PFSK-1 (cell line): Measurements from ENCODE around the gene PCP4.

Source experiments
- FOXP2 ChIP-seq: optimal IDR thresholded peaks from 2 replicates; pipeline ENCODE3; 2011; ENCODE audit warnings: borderline replicate concordance, control low read depth, inconsistent platforms; ENCODE audit not compliant: insufficient read depth; ENCODE audit errors: extremely low read length, extremely low read depth
- POLR2AphosphoS5 ChIP-seq: IDR thresholded peaks from 2 replicates; pipeline ENCODE4 v1.6.1; 2012; ENCODE audit warnings: low read depth, mild to moderate bottlenecking, control low read depth, low read length, moderate library complexity
- SIN3A ChIP-seq: IDR thresholded peaks from 2 replicates; pipeline ENCODE4 v1.6.1; 2012; ENCODE audit warnings: mild to moderate bottlenecking, low read length, moderate library complexity, borderline replicate concordance; ENCODE audit not compliant: insufficient read depth
- TAF1 ChIP-seq: IDR thresholded peaks from 2 replicates; pipeline ENCODE4 v1.6.1; 2012; ENCODE audit warnings: low read length, control low read depth, borderline replicate concordance; ENCODE audit not compliant: insufficient read depth
- TF ChIP-seq, protein P1 (sequence below), 2 experiments: IDR thresholded peaks; 2 replicates each; pipeline versions ENCODE4 v1.6.1 to v1.8.0; 2011 to 2012; ENCODE audit warnings: low read depth in 2 of 2, low read length in 2 of 2, control low read depth in 1 of 2, inconsistent platforms in 1 of 2, mild to moderate bottlenecking in 1 of 2, moderate library complexity in 1 of 2; ENCODE audit not compliant: insufficient read depth in 1 of 2

Gene PCP4

DNA sequence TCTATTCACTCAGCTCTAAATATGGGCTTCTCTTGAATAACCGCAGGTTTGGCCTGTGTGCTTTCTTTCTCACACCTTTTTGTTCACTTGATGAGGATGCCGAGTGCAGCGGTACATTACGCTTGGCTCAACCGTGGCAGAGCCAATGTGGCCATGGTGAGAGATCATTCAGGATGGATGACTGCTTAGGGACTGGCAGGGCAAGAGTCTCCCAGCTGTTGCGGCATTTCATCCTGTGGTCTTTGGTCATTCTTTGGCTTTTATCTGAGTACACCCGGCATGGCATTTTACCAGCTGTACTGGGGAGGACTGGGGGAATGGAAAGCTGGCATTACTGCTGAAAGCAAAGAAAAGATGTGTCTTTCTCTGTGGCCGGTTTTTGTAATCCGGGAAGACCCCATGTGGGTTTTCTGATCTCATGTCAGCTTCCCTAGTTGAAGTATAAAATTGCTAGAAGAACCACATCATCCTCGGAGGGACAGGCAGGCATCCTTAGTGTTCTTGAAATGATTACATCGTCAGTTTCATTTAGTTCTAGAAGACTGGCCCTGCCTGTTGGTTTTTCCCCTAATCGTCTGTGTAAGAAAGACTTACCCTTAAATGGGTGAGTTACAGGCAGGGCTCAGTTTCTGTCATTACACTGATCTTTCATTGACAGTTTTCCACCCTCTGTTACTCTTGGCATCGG, 15.1 kb downstream of the PCP4 start:
- TF ChIP-seq TAF1 (no peak), POLR2AphosphoS5 (no peak), FOXP2 (no peak), SIN3A (no peak)
- TF ChIP-seq, protein P1, sequence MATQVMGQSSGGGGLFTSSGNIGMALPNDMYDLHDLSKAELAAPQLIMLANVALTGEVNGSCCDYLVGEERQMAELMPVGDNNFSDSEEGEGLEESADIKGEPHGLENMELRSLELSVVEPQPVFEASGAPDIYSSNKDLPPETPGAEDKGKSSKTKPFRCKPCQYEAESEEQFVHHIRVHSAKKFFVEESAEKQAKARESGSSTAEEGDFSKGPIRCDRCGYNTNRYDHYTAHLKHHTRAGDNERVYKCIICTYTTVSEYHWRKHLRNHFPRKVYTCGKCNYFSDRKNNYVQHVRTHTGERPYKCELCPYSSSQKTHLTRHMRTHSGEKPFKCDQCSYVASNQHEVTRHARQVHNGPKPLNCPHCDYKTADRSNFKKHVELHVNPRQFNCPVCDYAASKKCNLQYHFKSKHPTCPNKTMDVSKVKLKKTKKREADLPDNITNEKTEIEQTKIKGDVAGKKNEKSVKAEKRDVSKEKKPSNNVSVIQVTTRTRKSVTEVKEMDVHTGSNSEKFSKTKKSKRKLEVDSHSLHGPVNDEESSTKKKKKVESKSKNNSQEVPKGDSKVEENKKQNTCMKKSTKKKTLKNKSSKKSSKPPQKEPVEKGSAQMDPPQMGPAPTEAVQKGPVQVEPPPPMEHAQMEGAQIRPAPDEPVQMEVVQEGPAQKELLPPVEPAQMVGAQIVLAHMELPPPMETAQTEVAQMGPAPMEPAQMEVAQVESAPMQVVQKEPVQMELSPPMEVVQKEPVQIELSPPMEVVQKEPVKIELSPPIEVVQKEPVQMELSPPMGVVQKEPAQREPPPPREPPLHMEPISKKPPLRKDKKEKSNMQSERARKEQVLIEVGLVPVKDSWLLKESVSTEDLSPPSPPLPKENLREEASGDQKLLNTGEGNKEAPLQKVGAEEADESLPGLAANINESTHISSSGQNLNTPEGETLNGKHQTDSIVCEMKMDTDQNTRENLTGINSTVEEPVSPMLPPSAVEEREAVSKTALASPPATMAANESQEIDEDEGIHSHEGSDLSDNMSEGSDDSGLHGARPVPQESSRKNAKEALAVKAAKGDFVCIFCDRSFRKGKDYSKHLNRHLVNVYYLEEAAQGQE (IDR thresholded peaks at IDR 0.05; ENCODE audit: insufficient read depth in 1 of 2, low read depth in 2 of 2, low read length in 2 of 2): no peak

DNA sequence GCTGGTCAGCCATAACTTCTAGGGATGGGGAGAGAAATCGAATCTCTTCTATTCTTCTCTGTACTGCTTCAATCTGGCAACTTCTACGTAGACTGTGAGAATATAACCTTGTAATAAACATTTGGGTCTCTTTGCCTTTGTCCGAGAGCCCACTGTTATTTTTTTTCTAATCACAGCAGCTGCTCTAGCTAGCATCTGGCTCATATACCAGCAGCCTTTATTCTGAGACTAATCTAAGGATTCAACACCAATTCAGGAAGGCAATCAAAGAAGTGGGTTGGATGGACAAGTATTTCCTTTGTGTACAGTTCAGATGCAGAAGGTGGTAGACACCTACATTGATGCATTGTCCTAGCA, 15.6 kb downstream of the PCP4 start:
- no peak for TF ChIP-seq POLR2AphosphoS5
- no peak for TF ChIP-seq FOXP2
- TF ChIP-seq, protein P1 (IDR thresholded peaks at IDR 0.05; ENCODE audit: insufficient read depth in 1 of 2, low read depth in 2 of 2, low read length in 2 of 2): no peak
- no peak for TF ChIP-seq SIN3A
- no peak for TF ChIP-seq TAF1

DNA sequence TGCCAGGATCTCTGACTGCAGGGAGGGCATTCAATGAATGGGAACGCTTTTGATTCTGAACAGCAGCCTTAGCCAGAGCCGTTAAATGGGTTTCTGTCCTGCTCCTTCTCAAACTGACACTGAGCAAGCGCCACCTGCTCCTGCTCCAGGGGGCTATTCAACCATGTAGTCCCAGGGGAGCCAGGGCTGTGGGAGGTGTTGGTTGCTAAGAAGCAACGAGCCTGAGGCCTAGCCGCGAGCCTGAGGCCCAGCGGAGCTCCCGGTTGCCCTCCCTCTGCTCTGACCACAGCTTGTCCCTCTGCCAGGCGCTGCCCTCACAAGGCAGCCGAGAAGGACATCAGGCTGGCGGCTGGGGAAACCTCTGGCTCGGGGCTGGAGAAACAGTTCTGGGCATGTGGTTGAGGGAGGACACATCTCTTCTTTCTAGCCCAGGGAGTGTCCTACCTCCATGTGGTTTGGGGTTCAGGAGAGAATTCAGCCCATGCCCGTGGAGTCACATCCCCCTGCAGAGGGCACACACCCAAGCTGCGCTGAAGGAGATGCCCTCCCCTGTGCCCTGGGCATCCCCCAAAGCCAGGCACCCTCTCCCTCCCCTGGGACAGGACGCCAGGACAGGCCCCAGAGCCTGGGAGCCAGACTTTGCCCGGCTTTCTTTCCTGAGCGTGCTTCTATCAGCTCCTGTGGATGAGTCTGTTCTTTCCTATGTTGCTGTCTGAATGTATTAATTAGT, 18.0 kb downstream of the PCP4 start:
- TF ChIP-seq TAF1 (no peak), SIN3A (no peak), FOXP2 (no peak)
- TF ChIP-seq, protein P1 (IDR thresholded peaks at IDR 0.05; ENCODE audit: insufficient read depth in 1 of 2, low read depth in 2 of 2, low read length in 2 of 2): no peak

DNA sequence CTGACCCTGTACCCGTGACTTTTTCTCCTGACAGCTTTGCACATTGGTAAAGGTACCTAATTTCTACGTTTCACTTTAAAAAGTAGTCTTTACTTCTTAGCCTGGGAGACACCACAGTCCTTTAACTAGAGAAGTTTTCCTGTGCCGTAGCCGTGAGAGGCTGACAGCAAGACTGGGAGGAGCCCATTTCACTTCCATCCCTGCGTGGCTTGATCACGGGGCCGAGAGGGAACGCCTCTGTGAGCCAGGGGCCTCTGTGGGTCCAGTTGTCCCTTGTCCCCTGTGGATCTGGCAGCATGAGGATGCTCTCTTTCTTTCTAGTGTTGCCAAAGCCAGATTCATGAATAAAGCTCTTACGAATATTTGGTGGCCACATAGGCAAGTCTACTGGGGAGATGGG, 21.6 kb downstream of the PCP4 start:
- TF ChIP-seq POLR2AphosphoS5 (no peak), FOXP2 (no peak), TAF1 (no peak), SIN3A (no peak)
- TF ChIP-seq, protein P1 (IDR thresholded peaks at IDR 0.05; ENCODE audit: insufficient read depth in 1 of 2, low read depth in 2 of 2, low read length in 2 of 2): no peak
